ENCODE measurements around the gene PLEKHA7.

Gene PLEKHA7

GRCh38 chr11:16841481-16841880 lies 172.7 kb downstream of the PLEKHA7 start:
- no peak for TF ChIP-seq CSDC2 (CRISPR knock-in tag; IDR thresholded peaks at IDR 0.05)
- no peak for TF ChIP-seq SNAI2 (CRISPR knock-in tag; IDR thresholded peaks at IDR 0.05)
- TF ChIP-seq BACH2 (CRISPR knock-in tag; IDR thresholded peaks at IDR 0.05; ENCODE audit: borderline replicate concordance) = no peak
- TF ChIP-seq OSR1 (CRISPR knock-in tag; IDR thresholded peaks at IDR 0.05) = no peak
- no peak for TF ChIP-seq ZNF8 (CRISPR knock-in tag; IDR thresholded peaks at IDR 0.05)
- no peak for TF ChIP-seq TCF4 (CRISPR knock-in tag; IDR thresholded peaks at IDR 0.05; ENCODE audit: borderline replicate concordance)
- no peak for TF ChIP-seq ZNF70 (CRISPR knock-in tag; IDR thresholded peaks at IDR 0.05)
- no peak for TF ChIP-seq GLIS3 (CRISPR knock-in tag; IDR thresholded peaks at IDR 0.05)
- TF ChIP-seq CSRNP3 (CRISPR knock-in tag; IDR thresholded peaks at IDR 0.05) = no peak
- TF ChIP-seq ISL1 (CRISPR knock-in tag; IDR thresholded peaks at IDR 0.05) = no peak
- no peak for TF ChIP-seq RARB (CRISPR knock-in tag; IDR thresholded peaks at IDR 0.05)
- TF ChIP-seq ZNF565 (CRISPR knock-in tag; conservative IDR thresholded peaks at IDR 0.05; ENCODE audit: low read depth) = no peak
- no peak for ATAC-seq

GRCh38 chr11:16840951-16841350 lies 173.3 kb downstream of the PLEKHA7 start:
- no peak for ATAC-seq
- TF ChIP-seq ISL1 (CRISPR knock-in tag; IDR thresholded peaks at IDR 0.05) (no peak), ZC3H10 (CRISPR knock-in tag; IDR thresholded peaks at IDR 0.05) (no peak), ZNF565 (CRISPR knock-in tag; conservative IDR thresholded peaks at IDR 0.05; ENCODE audit: low read depth) (no peak), BACH2 (CRISPR knock-in tag; IDR thresholded peaks at IDR 0.05; ENCODE audit: borderline replicate concordance) (no peak), ZFP3 (CRISPR knock-in tag; IDR thresholded peaks at IDR 0.05) (no peak), ZFP30 (CRISPR knock-in tag; IDR thresholded peaks at IDR 0.05) (no peak), POU6F1 (CRISPR knock-in tag; IDR thresholded peaks at IDR 0.05; ENCODE audit: borderline replicate concordance, low read depth) (no peak), PPARA (CRISPR knock-in tag; IDR thresholded peaks at IDR 0.05; ENCODE audit: borderline replicate concordance) (no peak), TOX (CRISPR knock-in tag; IDR thresholded peaks at IDR 0.05; ENCODE audit: borderline replicate concordance) (no peak), OSR1 (CRISPR knock-in tag; IDR thresholded peaks at IDR 0.05) (no peak), TSHZ2 (CRISPR knock-in tag; IDR thresholded peaks at IDR 0.05) (no peak), ZNF70 (CRISPR knock-in tag; IDR thresholded peaks at IDR 0.05) (no peak), CSRNP3 (CRISPR knock-in tag; IDR thresholded peaks at IDR 0.05) (no peak), ESRRG (CRISPR knock-in tag; IDR thresholded peaks at IDR 0.05) (no peak), GLIS3 (CRISPR knock-in tag; IDR thresholded peaks at IDR 0.05) (no peak)

- no peak for ATAC-seq
- TF ChIP-seq PPARA (CRISPR knock-in tag; IDR thresholded peaks at IDR 0.05; ENCODE audit: borderline replicate concordance) (no peak), ESRRG (CRISPR knock-in tag; IDR thresholded peaks at IDR 0.05) (no peak), ZNF565 (CRISPR knock-in tag; conservative IDR thresholded peaks at IDR 0.05; ENCODE audit: low read depth) (no peak), ISL1 (CRISPR knock-in tag; IDR thresholded peaks at IDR 0.05) (no peak), CSDC2 (CRISPR knock-in tag; IDR thresholded peaks at IDR 0.05) (no peak), TSHZ2 (CRISPR knock-in tag; IDR thresholded peaks at IDR 0.05) (no peak), CREB5 (CRISPR knock-in tag; IDR thresholded peaks at IDR 0.05; ENCODE audit: low read depth) (no peak), ARNTL (CRISPR knock-in tag; IDR thresholded peaks at IDR 0.05; ENCODE audit: borderline replicate concordance, low read depth) (no peak), POU6F1 (CRISPR knock-in tag; IDR thresholded peaks at IDR 0.05; ENCODE audit: borderline replicate concordance, low read depth) (no peak), CSRNP3 (CRISPR knock-in tag; IDR thresholded peaks at IDR 0.05) (no peak), BACH2 (CRISPR knock-in tag; IDR thresholded peaks at IDR 0.05; ENCODE audit: borderline replicate concordance) (no peak), RARB (CRISPR knock-in tag; IDR thresholded peaks at IDR 0.05) (no peak)
Measured at GRCh38 chr11:16839821-16840220, 174.4 kb downstream of the PLEKHA7 start.

All from SK-N-SH treated with all-trans-retinoic acid at 6 μM for 48 hours (cell line).